ELR (cell line): ENCODE results near the gene MEAF6.

Experiments used
- DNase-seq: peaks from one replicate; pipeline ENCODE4 v3.0.0-alpha.2; 2015; ENCODE audit warnings: low read depth

The MEAF6 gene

DNA sequence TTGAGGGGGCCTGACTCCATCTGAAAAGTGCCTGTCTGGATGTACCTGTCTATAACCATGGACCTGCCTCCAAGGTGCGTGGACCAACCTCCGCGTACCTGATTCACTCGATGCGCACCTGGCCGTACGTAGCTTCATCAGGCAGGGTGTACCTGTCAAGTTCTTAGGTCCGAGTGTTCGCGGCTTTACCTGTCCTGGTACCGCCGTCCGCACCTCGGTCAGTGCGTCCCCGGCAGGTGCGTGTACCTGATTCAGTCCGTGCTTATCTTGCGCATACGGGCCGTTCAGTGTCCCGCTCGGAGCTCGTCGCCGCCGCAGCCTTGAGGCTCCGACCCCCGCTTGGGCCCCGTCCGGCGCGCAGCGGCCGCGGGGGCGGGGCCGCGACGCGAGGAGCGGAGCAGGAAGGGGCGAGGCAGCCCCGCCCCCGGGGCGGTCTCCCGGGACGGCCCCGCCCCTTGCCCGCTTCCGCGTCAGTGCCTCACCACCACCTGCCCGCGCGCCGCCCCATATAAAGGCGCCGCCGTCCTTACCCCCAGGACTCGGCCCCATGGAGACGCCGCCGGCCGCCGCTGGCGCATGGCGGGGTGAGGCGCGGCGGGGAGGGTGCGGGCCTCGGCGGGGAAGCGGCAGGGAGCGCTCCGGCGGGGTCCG is 40.4 kb downstream of the MEAF6 start, which contains the start of gene ZC3H12A:
Gene ZC3H12A, plus strand, starts transcription at position 535 of the 651 bp plus-strand sequence. CDS start 917 bp downstream, outside the sequence.
- DNase-seq, result peak; percentile 90

DNA sequence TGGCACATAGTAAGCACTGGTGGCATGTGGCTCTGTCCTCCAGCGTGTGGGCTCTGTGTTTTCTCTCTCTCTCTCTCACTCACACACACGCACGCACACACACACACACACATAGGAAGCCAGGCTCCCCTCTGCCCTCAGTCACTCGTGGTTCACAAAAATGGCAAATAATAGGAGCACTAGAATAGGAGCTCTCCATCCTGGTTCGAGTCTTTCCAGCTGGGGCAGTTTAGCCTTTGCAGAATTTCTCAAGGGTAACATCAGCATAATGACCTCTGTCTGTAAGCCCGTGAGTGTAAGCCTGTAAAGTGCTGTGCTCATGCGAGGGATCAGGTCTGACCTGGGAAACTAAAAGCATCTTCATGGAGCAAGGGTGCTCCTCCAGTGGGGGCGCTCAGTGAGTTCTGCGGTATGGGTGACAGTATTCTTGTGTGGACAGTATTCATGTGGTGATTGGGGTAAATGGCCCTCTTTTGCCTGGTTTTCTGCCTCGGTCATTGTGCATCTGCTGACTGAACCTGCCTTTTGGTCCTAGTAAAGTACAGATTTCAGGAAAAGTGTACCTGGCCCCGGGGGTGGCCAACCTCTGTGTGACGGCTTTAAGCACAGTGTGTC is 41.0 kb downstream of the MEAF6 start:
- peak; percentile 42 for DNase-seq

DNA sequence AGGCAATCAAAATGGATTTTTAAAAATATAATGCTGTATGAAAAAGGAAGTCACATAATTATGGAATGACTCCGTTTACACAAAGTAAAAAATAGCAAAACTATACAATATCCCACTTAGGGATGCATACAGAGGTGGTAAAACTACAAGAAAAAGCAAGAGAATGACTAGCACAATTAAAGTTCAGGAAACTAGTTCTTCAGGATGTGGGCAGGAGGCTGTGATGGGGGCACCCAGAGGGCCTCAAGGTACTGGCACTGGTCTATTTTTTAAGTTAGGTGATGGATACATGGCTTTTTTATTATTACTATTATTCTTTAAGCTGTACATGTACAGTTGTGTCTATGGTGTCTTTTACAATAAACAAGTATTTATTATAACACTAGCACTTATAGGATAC is 41.6 kb downstream of the MEAF6 start:
- DNase-seq, result no peak

DNA sequence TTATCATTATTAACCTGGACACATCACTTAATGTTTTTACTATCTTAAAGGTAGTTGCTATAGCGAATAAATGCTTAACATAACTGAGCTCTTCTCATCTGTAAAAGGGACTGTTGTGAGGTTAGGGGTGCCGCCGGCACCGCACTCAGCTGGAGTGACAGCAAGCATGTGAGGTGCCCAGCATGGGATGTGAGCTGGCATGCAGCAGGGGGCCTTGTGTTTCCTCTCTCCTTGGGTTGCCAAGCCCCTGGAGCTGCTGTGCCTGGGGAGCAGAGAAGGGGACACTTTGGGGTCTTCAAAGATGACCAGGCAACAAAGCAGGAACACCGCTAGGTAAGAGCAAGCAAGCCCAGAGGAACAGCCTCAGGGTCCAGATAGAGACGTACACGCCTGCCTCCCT is 42.3 kb downstream of the MEAF6 start:
- DNase-seq, result no peak

- peak; percentile 92 for DNase-seq
Measured at GRCh38 chr1:37471345-37472231, 43.0 kb downstream of the MEAF6 start.

GRCh38 chr1:37469386-37469785 is 45.2 kb downstream of the MEAF6 start:
- no peak for DNase-seq

DNA sequence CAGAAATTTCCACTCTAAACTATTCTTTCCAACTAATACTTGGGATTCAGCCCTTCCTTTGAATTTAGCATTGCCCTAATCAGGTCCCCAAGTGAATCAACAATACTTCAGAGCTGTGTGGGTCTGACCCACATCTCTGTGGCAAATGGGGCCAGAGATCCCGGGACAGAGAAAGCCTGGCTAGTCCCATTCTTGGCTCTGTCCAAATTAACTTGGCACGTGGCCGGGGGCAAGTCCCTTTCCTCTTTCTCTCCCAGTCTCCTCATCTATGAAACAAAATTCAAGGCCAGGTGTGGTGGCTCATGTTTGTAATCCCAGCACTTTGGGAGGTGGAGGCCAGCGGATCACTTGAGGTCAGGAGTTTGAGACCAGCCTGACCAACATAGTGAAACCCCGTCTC is 46.5 kb downstream of the MEAF6 start:
- no peak for DNase-seq

- DNase-seq, result no peak
Measured at GRCh38 chr1:37465593-37466517, 48.7 kb downstream of the MEAF6 start.

- DNase-seq, result no peak
Measured at GRCh38 chr1:37464443-37464842, 50.1 kb downstream of the MEAF6 start.

DNA sequence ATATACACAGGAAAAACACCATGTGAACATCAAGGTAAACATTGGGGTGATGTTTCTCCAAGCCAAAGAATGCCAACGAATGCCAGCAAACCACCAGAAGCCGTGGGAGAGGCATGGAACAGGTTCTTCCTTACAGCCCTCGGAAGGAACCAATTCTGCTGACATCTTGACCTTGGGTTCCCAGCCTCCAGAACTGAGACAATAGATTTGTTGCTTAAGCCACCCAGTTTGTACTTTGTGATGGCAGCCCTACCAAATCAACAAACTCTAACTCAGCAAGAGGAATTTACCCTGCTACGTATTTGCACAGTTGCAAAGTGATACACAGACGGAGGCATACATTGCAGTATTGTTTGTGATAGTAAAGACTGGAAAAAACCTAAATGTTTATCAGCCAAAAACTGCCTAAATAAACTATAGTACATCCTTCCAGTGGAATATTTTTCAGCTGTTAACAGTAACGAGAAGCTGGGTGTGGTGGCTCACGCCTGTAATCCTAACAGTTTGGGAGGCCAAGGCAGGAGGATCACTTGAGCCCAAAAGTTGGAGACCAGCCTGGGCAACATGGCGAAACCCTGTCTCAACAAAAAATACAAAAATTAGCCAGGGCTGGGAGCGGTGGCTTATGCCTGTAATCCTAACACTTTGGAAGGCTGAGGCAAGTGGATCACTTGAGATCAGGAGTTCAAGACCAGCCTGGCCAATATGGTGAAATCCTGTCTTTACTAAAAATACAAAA is 52.7 kb downstream of the MEAF6 start:
- no peak for DNase-seq

- DNase-seq, result no peak
Measured at GRCh38 chr1:37458551-37458950, 56.0 kb downstream of the MEAF6 start.

GRCh38 chr1:37456614-37457013 is 58.0 kb downstream of the MEAF6 start:
- no peak for DNase-seq

DNA sequence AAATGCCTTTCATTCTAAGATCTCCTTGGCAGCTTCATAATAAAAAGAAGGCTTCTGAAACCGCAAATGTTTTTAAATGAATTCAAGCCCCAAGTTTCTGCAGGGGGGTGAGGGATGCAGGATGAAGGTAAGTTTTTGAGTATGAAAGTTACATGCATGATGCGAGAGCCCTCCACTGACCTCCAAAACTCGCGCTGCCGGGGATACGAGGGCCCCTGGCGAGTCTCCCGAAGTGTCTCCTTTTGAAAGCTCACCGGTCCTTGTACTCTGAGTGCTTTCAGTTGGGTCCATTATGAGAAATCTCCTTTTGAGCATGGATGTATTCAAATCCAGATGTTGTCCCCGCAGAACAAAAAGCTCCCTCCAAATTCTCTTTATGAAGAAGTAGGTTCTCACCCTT is 59.0 kb downstream of the MEAF6 start:
- DNase-seq, result no peak

- DNase-seq, result peak; percentile 34
Measured at GRCh38 chr1:37453647-37454046, 60.9 kb downstream of the MEAF6 start.

GRCh38 chr1:37452416-37452815 is 62.1 kb downstream of the MEAF6 start:
- no peak for DNase-seq

DNA sequence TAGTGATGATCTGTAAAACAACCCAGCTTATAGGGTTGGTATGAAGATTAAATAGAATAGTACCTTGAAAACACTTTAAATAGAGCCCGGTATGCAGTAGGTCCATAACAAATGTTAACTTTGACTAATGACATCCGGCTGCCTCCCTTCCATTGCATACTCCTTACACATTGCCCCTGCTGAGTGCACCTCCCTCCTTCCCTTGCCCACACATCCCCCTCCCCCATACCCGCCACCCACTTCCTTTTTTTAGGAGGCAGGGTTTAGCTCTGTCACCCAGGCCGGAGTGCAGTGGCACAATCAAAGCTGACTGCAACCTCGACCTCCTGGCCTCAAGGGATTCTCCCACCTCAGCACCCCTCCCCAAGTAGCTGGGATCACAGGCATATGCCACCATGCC is 64.6 kb downstream of the MEAF6 start:
- no peak for DNase-seq

DNA sequence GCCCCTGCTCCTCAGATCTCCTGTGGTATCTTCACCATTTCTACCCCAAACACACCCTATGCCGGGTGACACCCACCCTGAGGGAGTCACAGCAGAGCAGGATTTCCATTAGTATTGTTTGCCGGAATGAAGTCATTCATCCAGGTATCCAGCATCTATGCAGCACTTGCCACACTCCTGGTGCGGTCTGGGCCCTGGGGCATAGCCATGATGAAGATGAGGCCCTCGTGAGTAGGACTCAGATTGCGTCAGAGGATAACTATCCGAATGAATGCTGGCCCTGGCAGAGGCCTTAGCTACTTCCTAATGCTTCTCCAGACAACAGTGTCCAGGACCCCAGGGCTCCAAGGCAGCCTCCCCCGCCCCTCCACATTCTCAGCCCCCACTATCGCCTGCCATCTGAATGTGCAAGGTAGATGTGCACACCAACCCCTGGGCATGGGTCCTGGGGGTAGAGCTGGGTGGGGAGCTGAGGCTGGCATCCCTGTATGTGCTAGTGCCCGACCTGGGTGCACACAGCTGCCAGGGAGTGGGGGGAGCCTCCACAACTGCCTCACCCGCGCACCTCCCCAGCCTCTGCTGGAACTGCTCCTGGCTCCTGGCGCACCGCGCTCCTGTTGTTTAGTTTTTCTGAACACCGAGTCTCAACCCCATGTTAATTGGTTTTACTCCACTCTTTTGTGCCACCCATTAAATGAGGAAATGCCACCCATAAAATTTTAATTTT is 65.7 kb downstream of the MEAF6 start:
- peak; percentile 81 for DNase-seq

DNA sequence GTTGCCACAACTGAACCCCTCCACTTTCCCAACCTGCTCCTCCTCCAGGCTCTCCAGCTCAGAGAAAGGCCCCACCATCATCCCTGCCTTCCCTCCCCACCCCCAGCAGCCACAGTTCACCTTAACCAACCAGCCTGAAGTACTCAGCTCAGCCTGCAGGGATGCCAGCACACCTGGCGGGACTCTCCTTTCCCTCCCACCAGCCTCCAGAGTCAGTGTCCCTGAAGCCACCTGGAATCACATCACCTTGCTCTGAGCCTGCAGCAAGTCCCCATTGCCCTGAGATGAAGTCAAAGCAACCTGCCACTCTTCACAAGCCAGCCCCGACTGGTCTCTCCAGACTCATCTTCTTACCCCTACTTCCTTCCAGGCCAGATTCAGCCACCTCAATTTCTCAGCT is 66.4 kb downstream of the MEAF6 start:
- DNase-seq, result no peak

DNA sequence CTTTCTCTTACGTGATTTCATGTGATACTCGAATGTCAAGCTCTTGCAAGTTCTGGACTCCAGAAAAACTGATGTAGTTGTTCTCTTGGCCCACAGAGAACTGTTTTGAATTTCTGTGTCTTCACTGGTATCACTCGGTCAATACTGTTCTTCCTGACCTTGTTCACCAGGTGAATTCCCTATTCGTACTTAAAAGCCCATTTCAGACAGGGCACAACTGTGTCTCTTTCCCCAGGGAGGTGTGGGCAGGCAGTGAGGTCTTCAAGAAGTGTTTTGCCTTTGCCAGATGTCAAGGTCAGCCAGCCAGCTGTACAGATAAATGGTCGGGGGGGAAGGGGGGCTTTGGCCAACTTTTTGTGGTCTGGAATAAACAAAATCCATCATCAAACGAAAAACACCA is 67.7 kb downstream of the MEAF6 start:
- no peak for DNase-seq

- DNase-seq, result no peak
Measured at GRCh38 chr1:37442644-37443043, 71.9 kb downstream of the MEAF6 start.
